ENCODE data around the gene CENPP. TPM values are rescaled to one million over a fixed set of nuclear protein-coding genes. Genes with fewer than 3 reads are reported as not detected.

CENPP gene
- total and polyA plus RNA-seq, 2 donors from 2014 or later, result 1.2 to 4.2 TPM

- DNase-seq, result peak in 1 of 5 donors; percentile 29
- intact Hi-C loops (cut with DNase I), result no loop called here
- H3K4me1 ChIP-seq (ENCODE audit: control insufficient read depth in 2 of 3, insufficient read depth in 2 of 3, low read depth in 1 of 3, low read length in 3 of 3), result no peaks in the 10 kb centered on the region
- no peak overlapping the region for H3K27ac ChIP-seq (ENCODE audit: low read depth in 2 of 2, low read length in 2 of 2)
- H3K27me3 ChIP-seq (ENCODE audit: control insufficient read depth, insufficient read depth, low read length), result no peaks in the 10 kb centered on the region
- peaks cover 0 to 23% (median 23%) of the 10 kb centered on the region in 3 donors for H3K36me3 ChIP-seq (ENCODE audit: control insufficient read depth in 2 of 3, insufficient read depth in 3 of 3, low read length in 3 of 3)
- no peak for FAIRE-seq
- H3K9ac ChIP-seq (ENCODE audit: low read length in 3 of 3), result no peak overlapping the region
- no peak overlapping the region for H3K4me3 ChIP-seq (ENCODE audit: low read length in 3 of 3)
- no peak for TF ChIP-seq CTCF (IDR thresholded peaks at IDR 0.05; ENCODE audit: borderline replicate concordance, extremely low read depth, insufficient read depth)
- H3K9me3 ChIP-seq (ENCODE audit: control insufficient read depth in 2 of 3, insufficient read depth in 1 of 3, low read length in 3 of 3), result peaks cover 0 to 3% (median 0%) of the 10 kb centered on the region in 3 donors
Observed at GRCh38 chr9:92648474-92648971, 322.8 kb downstream of the CENPP start.

- no peaks in the 10 kb centered on the region for H3K27me3 ChIP-seq (ENCODE audit: control insufficient read depth, insufficient read depth, low read length)
- H3K27ac ChIP-seq (ENCODE audit: low read depth in 2 of 2, low read length in 2 of 2), result no peak overlapping the region
- peak in 1 of 5 donors; percentile 26 for DNase-seq
- H3K9me3 ChIP-seq (ENCODE audit: control insufficient read depth in 2 of 3, insufficient read depth in 1 of 3, low read length in 3 of 3), result peaks cover 0 to 3% (median 0%) of the 10 kb centered on the region in 3 donors
- H3K4me3 ChIP-seq (ENCODE audit: low read length in 3 of 3), result no peak overlapping the region
- H3K9ac ChIP-seq (ENCODE audit: low read length in 3 of 3), result no peak overlapping the region
- intact Hi-C loops (cut with DNase I), result no loop called here
- no peak for FAIRE-seq
- H3K4me1 ChIP-seq (ENCODE audit: control insufficient read depth in 2 of 3, insufficient read depth in 2 of 3, low read depth in 1 of 3, low read length in 3 of 3), result no peaks in the 10 kb centered on the region
- peaks cover 0 to 19% (median 18%) of the 10 kb centered on the region in 3 donors for H3K36me3 ChIP-seq (ENCODE audit: control insufficient read depth in 2 of 3, insufficient read depth in 3 of 3, low read length in 3 of 3)
- no peak for TF ChIP-seq CTCF (IDR thresholded peaks at IDR 0.05; ENCODE audit: borderline replicate concordance, extremely low read depth, insufficient read depth)
Observed at GRCh38 chr9:92649007-92649406, 323.3 kb downstream of the CENPP start.

- H3K9ac ChIP-seq (ENCODE audit: low read length in 3 of 3), result no peak overlapping the region
- no peak overlapping the region for H3K4me3 ChIP-seq (ENCODE audit: low read length in 3 of 3)
- no peaks in the 10 kb centered on the region for H3K4me1 ChIP-seq (ENCODE audit: control insufficient read depth in 2 of 3, insufficient read depth in 2 of 3, low read depth in 1 of 3, low read length in 3 of 3)
- H3K9me3 ChIP-seq (ENCODE audit: control insufficient read depth in 2 of 3, insufficient read depth in 1 of 3, low read length in 3 of 3), result peaks cover 0 to 3% (median 0%) of the 10 kb centered on the region in 3 donors
- H3K27me3 ChIP-seq (ENCODE audit: control insufficient read depth, insufficient read depth, low read length), result no peaks in the 10 kb centered on the region
- intact Hi-C loops (cut with DNase I), result no loop called here
- peak in 1 of 5 donors; percentile 7 for DNase-seq
- no peak for FAIRE-seq
- H3K36me3 ChIP-seq (ENCODE audit: control insufficient read depth in 2 of 3, insufficient read depth in 3 of 3, low read length in 3 of 3), result peaks cover 0 to 22% (median 13%) of the 10 kb centered on the region in 3 donors
- no peak for TF ChIP-seq CTCF (IDR thresholded peaks at IDR 0.05; ENCODE audit: borderline replicate concordance, extremely low read depth, insufficient read depth)
- H3K27ac ChIP-seq (ENCODE audit: low read depth in 2 of 2, low read length in 2 of 2), result no peak overlapping the region
Observed at GRCh38 chr9:92650296-92650695, 324.5 kb downstream of the CENPP start.

Data from kidney (tissue), 14 donors.